Measurements from ENCODE around the gene BDKRB2. TPM values are rescaled to one million over a fixed set of nuclear protein-coding genes. Genes with fewer than 3 reads are reported as not detected.
A peak's percentile ranks its signal among the peaks of the same experiment; 100 is the strongest.

The BDKRB2 gene
- polyA plus RNA-seq, 1 experiment: 182 TPM

DNA sequence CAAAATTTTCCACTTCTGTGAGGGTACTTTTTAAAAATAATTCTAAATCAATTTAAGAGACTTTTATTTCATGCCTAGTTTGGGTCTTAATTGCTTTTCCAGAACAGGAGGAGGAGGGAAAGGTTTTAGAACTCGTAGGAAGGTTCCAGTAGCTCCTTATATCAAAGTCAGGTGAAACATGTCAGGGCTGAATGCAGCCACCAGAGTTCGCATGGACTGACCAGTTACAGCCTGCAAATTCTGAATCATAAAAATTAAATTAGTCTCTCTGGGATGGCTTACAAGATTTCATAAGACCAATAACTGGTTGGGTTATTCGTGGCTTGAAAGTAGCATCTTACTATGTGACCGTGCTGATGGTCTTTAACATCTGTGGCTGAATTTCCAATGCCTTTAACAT lies 51.8 kb downstream of the BDKRB2 start:
- H3K4me3 ChIP-seq (ENCODE audit: low read depth, low read length): peak overlapping the region; percentile 67
- no peaks in the 10 kb centered on the region for H3K27me3 ChIP-seq (ENCODE audit: control insufficient read depth, insufficient read depth, low read length)
- H3K9me3 ChIP-seq (ENCODE audit: control insufficient read depth, insufficient read depth, low read length): peaks cover 7% of the 10 kb centered on the region
- ChIA-PET CTCF (interaction anchor here (0.6 to 4.5 kb wide), 9 partner anchors 19 to 170 kb away, joined by 3 to 30 read pairs (median 3); no protein-coding TSS in a partner anchor), POLR2A (interaction anchor here (0.8 to 2.0 kb wide), 5 partner anchors 10 to 152 kb away, joined by 3 to 12 read pairs (median 8); partner anchors contain the start of gene BDKRB2)
- no peak for DNase-seq (ENCODE audit: low read depth, low spot score)
- peak overlapping the region; percentile 98 for H3K27ac ChIP-seq (ENCODE audit: low read depth, low read length)
- TF ChIP-seq, protein P1, sequence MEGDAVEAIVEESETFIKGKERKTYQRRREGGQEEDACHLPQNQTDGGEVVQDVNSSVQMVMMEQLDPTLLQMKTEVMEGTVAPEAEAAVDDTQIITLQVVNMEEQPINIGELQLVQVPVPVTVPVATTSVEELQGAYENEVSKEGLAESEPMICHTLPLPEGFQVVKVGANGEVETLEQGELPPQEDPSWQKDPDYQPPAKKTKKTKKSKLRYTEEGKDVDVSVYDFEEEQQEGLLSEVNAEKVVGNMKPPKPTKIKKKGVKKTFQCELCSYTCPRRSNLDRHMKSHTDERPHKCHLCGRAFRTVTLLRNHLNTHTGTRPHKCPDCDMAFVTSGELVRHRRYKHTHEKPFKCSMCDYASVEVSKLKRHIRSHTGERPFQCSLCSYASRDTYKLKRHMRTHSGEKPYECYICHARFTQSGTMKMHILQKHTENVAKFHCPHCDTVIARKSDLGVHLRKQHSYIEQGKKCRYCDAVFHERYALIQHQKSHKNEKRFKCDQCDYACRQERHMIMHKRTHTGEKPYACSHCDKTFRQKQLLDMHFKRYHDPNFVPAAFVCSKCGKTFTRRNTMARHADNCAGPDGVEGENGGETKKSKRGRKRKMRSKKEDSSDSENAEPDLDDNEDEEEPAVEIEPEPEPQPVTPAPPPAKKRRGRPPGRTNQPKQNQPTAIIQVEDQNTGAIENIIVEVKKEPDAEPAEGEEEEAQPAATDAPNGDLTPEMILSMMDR (IDR thresholded peaks at IDR 0.05; ENCODE audit: low read depth, low read length): peak; percentile 38

- Histone ChIP-seq H3K27me3 (ENCODE audit: control insufficient read depth, insufficient read depth, low read length) (no peaks in the 10 kb centered on the region), H3K9me3 (ENCODE audit: control insufficient read depth, insufficient read depth, low read length) (peaks cover 11% of the 10 kb centered on the region), H3K27ac (ENCODE audit: low read depth, low read length) (peak overlapping the region; percentile 98), H3K4me3 (ENCODE audit: low read depth, low read length) (peak overlapping the region; percentile 67)
- DNase-seq (ENCODE audit: low read depth, low spot score): no peak
- TF ChIP-seq, protein P1 (IDR thresholded peaks at IDR 0.05; ENCODE audit: low read depth, low read length): no peak
- ChIA-PET POLR2A (interaction anchor here (0.6 to 2.0 kb wide), 4 partner anchors 11 to 161 kb away, joined by 3 to 9 read pairs (median 6); no protein-coding TSS in a partner anchor), CTCF (interaction anchor here (0.9 to 4.5 kb wide), 5 partner anchors 15 to 158 kb away, joined by 3 to 30 read pairs (median 5); no protein-coding TSS in a partner anchor)
Observed at GRCh38 chr14:96257056-96257455, 52.4 kb downstream of the BDKRB2 start.

- no peak for DNase-seq (ENCODE audit: low read depth, low spot score)
- ChIA-PET CTCF (interaction anchor here (0.9 to 4.5 kb wide), 3 partner anchors 14 to 156 kb away, joined by 4 to 30 read pairs (median 11); no protein-coding TSS in a partner anchor), POLR2A (interaction anchor here (0.6 to 1.0 kb wide), 2 partner anchors 17 to 161 kb away, joined by 3 to 5 read pairs; no protein-coding TSS in a partner anchor)
- TF ChIP-seq, protein P1 (IDR thresholded peaks at IDR 0.05; ENCODE audit: low read depth, low read length): no peak
- H3K9me3 ChIP-seq (ENCODE audit: control insufficient read depth, insufficient read depth, low read length): peaks cover 11% of the 10 kb centered on the region
- H3K4me3 ChIP-seq (ENCODE audit: low read depth, low read length): peak overlapping the region; percentile 67
- no peaks in the 10 kb centered on the region for H3K27me3 ChIP-seq (ENCODE audit: control insufficient read depth, insufficient read depth, low read length)
- peak overlapping the region; percentile 98 for H3K27ac ChIP-seq (ENCODE audit: low read depth, low read length)
Observed at GRCh38 chr14:96257900-96258299, 53.3 kb downstream of the BDKRB2 start.

GRCh38 chr14:96260341-96260821 lies 55.7 kb downstream of the BDKRB2 start:
- ChIA-PET CTCF (interaction anchor here (1.9 to 5.6 kb wide), 3 partner anchors 16 to 162 kb away, joined by 4 to 30 read pairs (median 26); no protein-coding TSS in a partner anchor), POLR2A (interaction anchor here (1.0 to 1.8 kb wide), 3 partner anchors 14 to 155 kb away, joined by 3 to 8 read pairs (median 4); no protein-coding TSS in a partner anchor)
- no peak for DNase-seq (ENCODE audit: low read depth, low spot score)
- Histone ChIP-seq H3K4me3 (ENCODE audit: low read depth, low read length) (peak overlapping the region; percentile 26), H3K9me3 (ENCODE audit: control insufficient read depth, insufficient read depth, low read length) (peaks cover 17% of the 10 kb centered on the region), H3K27me3 (ENCODE audit: control insufficient read depth, insufficient read depth, low read length) (no peaks in the 10 kb centered on the region), H3K27ac (ENCODE audit: low read depth, low read length) (peak overlapping the region; percentile 53)
- TF ChIP-seq, protein P1 (IDR thresholded peaks at IDR 0.05; ENCODE audit: low read depth, low read length): no peak

- peak overlapping the region; percentile 26 for H3K4me3 ChIP-seq (ENCODE audit: low read depth, low read length)
- DNase-seq (ENCODE audit: low read depth, low spot score): no peak
- CTCF ChIA-PET: interaction anchor here (1.1 to 5.6 kb wide), 4 partner anchors 14 to 163 kb away, joined by 4 to 30 read pairs (median 16); no protein-coding TSS in a partner anchor
- peaks cover 17% of the 10 kb centered on the region for H3K9me3 ChIP-seq (ENCODE audit: control insufficient read depth, insufficient read depth, low read length)
- POLR2A ChIA-PET: interaction anchor here (1.0 to 1.8 kb wide), 4 partner anchors 8 to 156 kb away, joined by 3 to 8 read pairs (median 4); no protein-coding TSS in a partner anchor
- TF ChIP-seq, protein P1 (IDR thresholded peaks at IDR 0.05; ENCODE audit: low read depth, low read length): no peak
- peak overlapping the region; percentile 53 for H3K27ac ChIP-seq (ENCODE audit: low read depth, low read length)
- H3K27me3 ChIP-seq (ENCODE audit: control insufficient read depth, insufficient read depth, low read length): no peaks in the 10 kb centered on the region
Observed at GRCh38 chr14:96261053-96261452, 56.4 kb downstream of the BDKRB2 start.

Data from AG04450 (cell line).